IMR-90 (cell line): ENCODE results near the gene PKM. TPM values are rescaled to one million over a fixed set of nuclear protein-coding genes. Genes with fewer than 3 reads are reported as not detected.
A peak's percentile ranks its signal among the peaks of the same experiment; 100 is the strongest.

Experiments used
- ATAC-seq: fragments of 200-7000 bp; cut with Tn5 transposase; 2 replicates; pipeline ENCODE4 v1.9.1; 2020; ENCODE audit warnings: low read depth, mild to moderate bottlenecking, moderate library complexity
- BruUV-seq: library from RNA; stranded (reverse); fragments of 400-500 nt; replicated peaks from 2 replicates; lab custom pipeline; 2021; lab: Mats Ljungman, UMichigan
- CTCF ChIA-PET: fragments of 300-600 bp; formaldehyde crosslinking; extraction: SDS; loops from one replicate; lab custom pipeline; 2021; ENCODE audit warnings: antibody characterized with exemption; lab: Yijun Ruan, JAX
- POLR2A ChIA-PET: fragments of 300-600 bp; sonication (Branson Sonifier 250); formaldehyde crosslinking; loops from one replicate; lab custom pipeline; 2022; ENCODE audit warnings: antibody characterized with exemption; ENCODE audit not compliant: unreplicated experiment; lab: Charles Lee
- DNase-seq: peaks from one replicate; pipeline ENCODE4 v3.0.0; 2013
- H2AFZ ChIP-seq: replicated peaks from 2 replicates; pipeline ENCODE3; 2013; ENCODE audit warnings: low read length, mild to moderate bottlenecking; ENCODE audit not compliant: poor library complexity
- H2AK5ac ChIP-seq: 2 replicates; pipeline ENCODE4 v1.6.1; 2013; ENCODE audit warnings: low read depth, low read length, inconsistent platforms
- H2AK9ac ChIP-seq: replicated peaks from 2 replicates; pipeline ENCODE3; 2013; ENCODE audit warnings: mild to moderate bottlenecking, low read depth, low read length, moderate library complexity; ENCODE audit not compliant: poor library complexity
- H2BK120ac ChIP-seq: 2 replicates; pipeline ENCODE4 v1.6.1; 2013; ENCODE audit warnings: low read depth, low read length, inconsistent platforms
- H2BK15ac ChIP-seq: 3 replicates; pipeline ENCODE4 v1.6.1; 2013; ENCODE audit warnings: low read depth, low read length, inconsistent platforms
- H2BK20ac ChIP-seq: 2 replicates; pipeline ENCODE4 v1.6.1; 2013; ENCODE audit warnings: low read depth, mild to moderate bottlenecking, inconsistent platforms, low read length, moderate library complexity
- H2BK5ac ChIP-seq: 2 replicates; pipeline ENCODE4 v1.6.1; 2013; ENCODE audit warnings: mild to moderate bottlenecking, low read depth, low read length, inconsistent platforms; ENCODE audit not compliant: poor library complexity, severe bottlenecking
- H3K14ac ChIP-seq: replicated peaks from 2 replicates; pipeline ENCODE4 v1.6.1; 2013; ENCODE audit warnings: low read depth, low read length, inconsistent platforms
- H3K18ac ChIP-seq: 2 replicates; pipeline ENCODE4 v1.6.1; 2013; ENCODE audit warnings: low read depth, low read length, control low read depth
- H3K23ac ChIP-seq: 2 replicates; pipeline ENCODE4 v1.6.1; 2013; ENCODE audit warnings: low read depth, low read length, inconsistent platforms
- H3K27ac ChIP-seq: 2 replicates; pipeline ENCODE4 v1.5.1; 2013; ENCODE audit warnings: mild to moderate bottlenecking, control low read depth, low read length; ENCODE audit not compliant: insufficient read depth
- H3K27me3 ChIP-seq: 2 replicates; pipeline ENCODE4 v1.6.1; 2013; ENCODE audit warnings: low read length; ENCODE audit not compliant: control insufficient read depth, insufficient read depth
- H3K36me3 ChIP-seq: 2 replicates; pipeline ENCODE4 v1.6.1; 2013; ENCODE audit warnings: low read length, mixed read lengths; ENCODE audit not compliant: control insufficient read depth, insufficient read depth
- H3K4ac ChIP-seq: 2 replicates; pipeline ENCODE4 v1.6.1; 2013; ENCODE audit warnings: low read depth, low read length, inconsistent platforms
- H3K4me1 ChIP-seq: 2 replicates; pipeline ENCODE4 v1.6.1; 2013; ENCODE audit warnings: low read length, mixed read lengths; ENCODE audit not compliant: control insufficient read depth, insufficient read depth
- H3K4me2 ChIP-seq: 2 replicates; pipeline ENCODE4 v1.6.1; 2013; ENCODE audit warnings: low read depth, mild to moderate bottlenecking, control low read depth, low read length, moderate library complexity
- H3K4me3 ChIP-seq: 2 replicates; pipeline ENCODE4 v1.5.1; 2013; ENCODE audit warnings: low read depth, mild to moderate bottlenecking, control low read depth, low read length, moderate library complexity; ENCODE audit not compliant: insufficient read depth
- H3K56ac ChIP-seq: 2 replicates; pipeline ENCODE4 v1.6.1; 2013; ENCODE audit warnings: low read length, inconsistent platforms; ENCODE audit not compliant: insufficient read depth; ENCODE audit errors: extremely low read depth
- H3K79me1 ChIP-seq, 2 experiments: 2 replicates each; pipeline ENCODE4 v1.6.1; 2013; ENCODE audit warnings: low read length in 2 of 2, inconsistent platforms in 1 of 2, low read depth in 1 of 2
- H3K9ac ChIP-seq: 2 replicates; pipeline ENCODE4 v1.6.1; 2013; ENCODE audit warnings: low read depth, low read length, control low read depth
- H3K9me1 ChIP-seq: 2 replicates; pipeline ENCODE4 v1.6.1; 2013; ENCODE audit warnings: low read length, inconsistent platforms; ENCODE audit not compliant: insufficient read depth
- H3K9me3 ChIP-seq: 2 replicates; pipeline ENCODE4 v1.6.1; 2013; ENCODE audit warnings: low read length; ENCODE audit not compliant: control insufficient read depth, insufficient read depth
- H4K20me1 ChIP-seq: 2 replicates; pipeline ENCODE4 v1.6.1; 2013; ENCODE audit warnings: low read length, inconsistent platforms; ENCODE audit not compliant: insufficient read depth
- H4K5ac ChIP-seq: 2 replicates; pipeline ENCODE4 v1.6.1; 2013; ENCODE audit warnings: mild to moderate bottlenecking, low read depth, low read length, control low read depth
- H4K8ac ChIP-seq, 2 experiments: 2 replicates each; pipeline ENCODE4 v1.6.1; 2013; ENCODE audit warnings: low read depth in 2 of 2, low read length in 2 of 2, control low read depth in 1 of 2, inconsistent platforms in 1 of 2
- H4K91ac ChIP-seq: 2 replicates; pipeline ENCODE4 v1.6.1; 2013; ENCODE audit warnings: low read depth, low read length, inconsistent platforms; ENCODE audit not compliant: insufficient read depth
- BHLHE40 ChIP-seq: fragments of 150-350 bp; IDR thresholded peaks from 2 replicates; pipeline ENCODE4 v1.6.1; 2016; ENCODE audit warnings: mild to moderate bottlenecking, low read depth, low read length
- CEBPB ChIP-seq: IDR thresholded peaks from 2 replicates; pipeline ENCODE4 v1.6.1; 2012; ENCODE audit warnings: low read depth, low read length, improper control_type of control experiment
- CHD1 ChIP-seq: IDR thresholded peaks from 2 replicates; pipeline ENCODE4 v1.6.1; 2012; ENCODE audit warnings: low read depth, low read length, improper control_type of control experiment
- FOS ChIP-seq: fragments of 150-350 bp; IDR thresholded peaks from 2 replicates; pipeline ENCODE4 v1.6.1; 2016; ENCODE audit warnings: low read depth, low read length
- MAFK ChIP-seq: IDR thresholded peaks from 2 replicates; pipeline ENCODE4 v1.6.1; 2012; ENCODE audit warnings: low read depth, low read length, improper control_type of control experiment
- MAZ ChIP-seq: IDR thresholded peaks from 2 replicates; pipeline ENCODE4 v1.6.1; 2012; ENCODE audit warnings: low read depth, mild to moderate bottlenecking, low read length, improper control_type of control experiment, moderate library complexity, borderline replicate concordance
- MXI1 ChIP-seq: IDR thresholded peaks from 2 replicates; pipeline ENCODE4 v1.6.1; 2012; ENCODE audit warnings: low read depth, mild to moderate bottlenecking, low read length, moderate library complexity, borderline replicate concordance
- NFE2L2 ChIP-seq: fragments of 150-350 bp; IDR thresholded peaks from 2 replicates; pipeline ENCODE4 v1.6.1; 2016; ENCODE audit warnings: low read depth, mild to moderate bottlenecking, low read length
- POLR2A ChIP-seq: IDR thresholded peaks from 2 replicates; pipeline ENCODE4 v1.6.1; 2012; ENCODE audit warnings: mild to moderate bottlenecking, low read depth, low read length
- RAD21 ChIP-seq: IDR thresholded peaks from 2 replicates; pipeline ENCODE4 v1.6.1; 2012; ENCODE audit warnings: low read length, improper control_type of control experiment
- RCOR1 ChIP-seq: IDR thresholded peaks from 2 replicates; pipeline ENCODE4 v1.6.1; 2012; ENCODE audit warnings: mild to moderate bottlenecking, low read length, improper control_type of control experiment; ENCODE audit not compliant: insufficient replicate concordance
- RFX5 ChIP-seq: IDR thresholded peaks from 2 replicates; pipeline ENCODE4 v1.8.0; 2012; ENCODE audit warnings: low read depth, mild to moderate bottlenecking, low read length, moderate library complexity
- SMC3 ChIP-seq: fragments of 150-350 bp; IDR thresholded peaks from 2 replicates; pipeline ENCODE4 v1.6.1; 2016; ENCODE audit warnings: low read depth, mild to moderate bottlenecking, antibody characterized with exemption, low read length, moderate library complexity
- WGBS, 2 experiments: methylation state at CpG; one replicate each; pipeline versions ENCODE4 v1.1.5 to v1.1.7; 2013; ENCODE audit warnings: missing lambda C conversion rate in 2 of 2; ENCODE audit not compliant: insufficient read length in 1 of 2; ENCODE audit errors: extremely low coverage in 2 of 2; 5-methylcytosine and 5-hydroxymethylcytosine counted together
- dilution Hi-C: fragments of 300-500 bp; cut with HindIII; formaldehyde crosslinking; loops from one replicate; pipeline ENCODE4 v1.14.3; 2018; ENCODE audit warnings: low sequenced_read_pairs; ENCODE audit not compliant: unreplicated experiment
- in situ Hi-C: fragments of 300-500 bp; cut with MboI; formaldehyde crosslinking; loops from 3 replicates; pipeline ENCODE4 v1.14.3; 2019; ENCODE audit warnings: low sequenced_read_pairs, inconsistent platforms, mixed read lengths
- intact Hi-C: fragments of 100-400 bp; cut with micrococcal nuclease; formaldehyde crosslinking; loops from 2 replicates; pipeline ENCODE4 v1.10.0; 2022
- polyA plus RNA-seq, 3 experiments: library from polyadenylated mRNA; depleted of rRNA; stranded (reverse); fragments of >200 nt; gene quantifications; 2 replicates each; pipeline ENCODE4 v1.2.3, GENCODE V29; 2012; ENCODE audit warnings: low replicate concordance in 1 of 3
- total RNA-seq: library from RNA; depleted of rRNA; stranded (reverse); fragments of >200 nt; gene quantifications from 2 replicates; pipeline ENCODE4 v1.2.3, GENCODE V29; 2012
- TF ChIP-seq, protein P1 (sequence below): fragments of 150-350 bp; IDR thresholded peaks from 2 replicates; pipeline ENCODE4 v1.6.1; 2017; ENCODE audit warnings: mild to moderate bottlenecking, antibody characterized with exemption, low read length, low read depth
- TF ChIP-seq, protein P2 (sequence below): conservative IDR thresholded peaks from 2 replicates; pipeline ENCODE4 v1.5.1; 2012; ENCODE audit warnings: mild to moderate bottlenecking, low read depth, low read length, improper control_type of control experiment
- TF ChIP-seq, protein P3 (sequence below): fragments of 150-350 bp; IDR thresholded peaks from 2 replicates; pipeline ENCODE4 v1.6.1; 2016; ENCODE audit warnings: low read depth, mild to moderate bottlenecking, low read length, moderate library complexity, borderline replicate concordance

PKM gene
- total and polyA plus RNA-seq, 2 of the 4 experiments (the other 2 are of a cell fraction): 2,219 to 3,859 TPM

DNA sequence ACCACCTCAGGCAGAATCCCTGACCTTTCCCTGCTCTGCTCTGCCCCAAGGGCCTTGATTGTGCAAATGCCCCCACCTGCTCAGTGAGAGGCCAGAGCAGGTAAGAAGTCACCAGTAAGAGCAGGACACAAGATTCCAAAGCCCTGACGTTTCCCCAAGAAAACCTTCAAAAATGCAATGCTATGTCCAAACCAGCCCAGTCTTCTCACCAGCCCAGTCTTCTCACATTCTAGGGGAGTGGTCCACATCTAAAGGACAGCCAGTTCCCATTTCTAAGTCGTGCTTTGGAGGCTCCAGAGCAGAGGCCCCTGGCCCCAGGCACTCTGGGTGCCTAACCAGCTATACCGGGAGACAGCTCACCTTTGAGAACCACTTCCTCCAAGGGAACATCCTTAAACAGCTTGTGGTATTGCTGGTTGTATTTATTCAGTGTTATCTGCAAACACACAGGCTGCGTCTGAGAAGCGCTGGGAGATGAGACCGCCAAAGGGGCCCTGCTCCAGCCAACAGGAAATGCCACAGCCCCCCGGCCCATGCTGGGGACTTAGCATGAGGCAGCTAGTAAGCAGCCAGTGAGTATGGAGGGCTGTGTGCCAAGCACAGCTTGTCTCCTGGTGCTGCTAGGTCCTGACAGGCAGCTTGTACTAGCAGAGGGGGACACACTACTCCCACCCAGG lies 62.7 kb downstream of the PKM start:
- in situ Hi-C loops: no loop called here
- Histone ChIP-seq H2BK20ac (no peak overlapping the region), H3K18ac (no peak overlapping the region), H3K4me2 (no peak overlapping the region), H3K4ac (no peak overlapping the region), H3K9me1 (no peaks in the 10 kb centered on the region; the same call in none of the 2 replicates), H4K91ac (no peak overlapping the region), H2AK9ac (no peak overlapping the region), H4K20me1 (no peaks in the 10 kb centered on the region), H3K9me3 (no peaks in the 10 kb centered on the region), H3K9ac (no peak overlapping the region), H3K23ac (no peak overlapping the region), H4K5ac (no peak overlapping the region), H4K8ac (no peak overlapping the region), H2AFZ (peak overlapping the region; percentile 64), H3K14ac (no peak overlapping the region), H3K4me3 (no peak overlapping the region), H3K27me3 (peaks cover 68% of the 10 kb centered on the region), H2BK5ac (no peak overlapping the region), H3K79me1 (no peaks in the 10 kb centered on the region), H2BK15ac (no peak overlapping the region), H3K56ac (no peak overlapping the region), H2AK5ac (no peak overlapping the region), H3K27ac (no peak overlapping the region), H3K36me3 (no peaks in the 10 kb centered on the region), H2BK120ac (no peak overlapping the region), H3K4me1 (peaks cover 12% of the 10 kb centered on the region)
- intact Hi-C loops: no loop called here
- no TSS peak for BruUV-seq
- ChIA-PET POLR2A (no interaction called here), CTCF (interaction anchor here (0.9 kb wide), 1 partner anchor 416 kb away, joined by 3 read pairs; no protein-coding TSS in a partner anchor)
- WGBS, 2 experiments: 10% methylated on average over 2 of the region's 7 CpGs; no CpG with 5 or more reads in 1 of the 2 experiments
- dilution Hi-C loops: no loop called here
- ATAC-seq (peak; percentile 47), DNase-seq (peak; percentile 38)
- TF ChIP-seq NFE2L2 (no peak), MAFK (no peak), BHLHE40 (no peak), CEBPB (no peak), FOS (no peak), CHD1 (no peak), MXI1 (no peak), MAZ (no peak), RAD21 (no peak), RFX5 (no peak), POLR2A (no peak), SMC3 (no peak), RCOR1 (no peak)
- TF ChIP-seq, protein P1, sequence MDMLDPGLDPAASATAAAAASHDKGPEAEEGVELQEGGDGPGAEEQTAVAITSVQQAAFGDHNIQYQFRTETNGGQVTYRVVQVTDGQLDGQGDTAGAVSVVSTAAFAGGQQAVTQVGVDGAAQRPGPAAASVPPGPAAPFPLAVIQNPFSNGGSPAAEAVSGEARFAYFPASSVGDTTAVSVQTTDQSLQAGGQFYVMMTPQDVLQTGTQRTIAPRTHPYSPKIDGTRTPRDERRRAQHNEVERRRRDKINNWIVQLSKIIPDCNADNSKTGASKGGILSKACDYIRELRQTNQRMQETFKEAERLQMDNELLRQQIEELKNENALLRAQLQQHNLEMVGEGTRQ: no peak
- TF ChIP-seq, protein P2, sequence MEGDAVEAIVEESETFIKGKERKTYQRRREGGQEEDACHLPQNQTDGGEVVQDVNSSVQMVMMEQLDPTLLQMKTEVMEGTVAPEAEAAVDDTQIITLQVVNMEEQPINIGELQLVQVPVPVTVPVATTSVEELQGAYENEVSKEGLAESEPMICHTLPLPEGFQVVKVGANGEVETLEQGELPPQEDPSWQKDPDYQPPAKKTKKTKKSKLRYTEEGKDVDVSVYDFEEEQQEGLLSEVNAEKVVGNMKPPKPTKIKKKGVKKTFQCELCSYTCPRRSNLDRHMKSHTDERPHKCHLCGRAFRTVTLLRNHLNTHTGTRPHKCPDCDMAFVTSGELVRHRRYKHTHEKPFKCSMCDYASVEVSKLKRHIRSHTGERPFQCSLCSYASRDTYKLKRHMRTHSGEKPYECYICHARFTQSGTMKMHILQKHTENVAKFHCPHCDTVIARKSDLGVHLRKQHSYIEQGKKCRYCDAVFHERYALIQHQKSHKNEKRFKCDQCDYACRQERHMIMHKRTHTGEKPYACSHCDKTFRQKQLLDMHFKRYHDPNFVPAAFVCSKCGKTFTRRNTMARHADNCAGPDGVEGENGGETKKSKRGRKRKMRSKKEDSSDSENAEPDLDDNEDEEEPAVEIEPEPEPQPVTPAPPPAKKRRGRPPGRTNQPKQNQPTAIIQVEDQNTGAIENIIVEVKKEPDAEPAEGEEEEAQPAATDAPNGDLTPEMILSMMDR: no peak
- TF ChIP-seq, protein P3, sequence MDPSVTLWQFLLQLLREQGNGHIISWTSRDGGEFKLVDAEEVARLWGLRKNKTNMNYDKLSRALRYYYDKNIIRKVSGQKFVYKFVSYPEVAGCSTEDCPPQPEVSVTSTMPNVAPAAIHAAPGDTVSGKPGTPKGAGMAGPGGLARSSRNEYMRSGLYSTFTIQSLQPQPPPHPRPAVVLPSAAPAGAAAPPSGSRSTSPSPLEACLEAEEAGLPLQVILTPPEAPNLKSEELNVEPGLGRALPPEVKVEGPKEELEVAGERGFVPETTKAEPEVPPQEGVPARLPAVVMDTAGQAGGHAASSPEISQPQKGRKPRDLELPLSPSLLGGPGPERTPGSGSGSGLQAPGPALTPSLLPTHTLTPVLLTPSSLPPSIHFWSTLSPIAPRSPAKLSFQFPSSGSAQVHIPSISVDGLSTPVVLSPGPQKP: no peak
